GM21717 (cell line): Measurements from ENCODE around the gene TBC1D2B.

Experiments used
- ATAC-seq: cut with Tn5 transposase; IDR thresholded peaks from one replicate; pipeline ENCODE4 v1.9.1; 2021; ENCODE audit warnings: mild to moderate bottlenecking, moderate library complexity; ENCODE audit not compliant: unreplicated experiment

TBC1D2B gene

DNA sequence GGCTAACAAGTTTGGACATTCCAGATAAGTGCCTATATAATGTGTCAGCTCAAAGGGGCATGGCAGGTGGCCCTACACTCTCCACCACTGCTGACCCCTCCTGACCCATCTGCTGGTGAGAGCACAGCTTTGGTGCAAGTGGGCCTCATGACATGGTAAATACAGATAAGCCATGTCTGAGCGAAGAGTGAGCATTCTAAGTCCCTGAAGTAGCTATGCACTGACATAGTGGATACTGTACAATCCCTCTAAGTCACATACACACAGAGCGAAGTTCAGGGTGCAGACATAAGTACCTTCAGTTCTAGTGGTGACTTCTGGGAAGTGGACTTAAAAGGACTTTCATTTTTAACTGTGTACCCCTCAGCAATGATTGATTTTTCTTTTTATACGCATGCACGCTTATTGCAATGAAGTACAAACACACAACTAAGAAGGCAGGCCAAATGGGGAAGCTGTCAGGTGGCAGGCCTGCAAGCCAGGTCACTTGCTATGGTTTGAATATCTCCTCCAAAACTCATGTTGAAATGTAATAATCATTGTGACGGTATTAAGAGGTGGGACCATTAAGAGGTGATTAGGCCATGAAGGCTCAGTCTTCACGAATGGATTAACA, 41.5 kb downstream of the TBC1D2B start:
- no peak for ATAC-seq

DNA sequence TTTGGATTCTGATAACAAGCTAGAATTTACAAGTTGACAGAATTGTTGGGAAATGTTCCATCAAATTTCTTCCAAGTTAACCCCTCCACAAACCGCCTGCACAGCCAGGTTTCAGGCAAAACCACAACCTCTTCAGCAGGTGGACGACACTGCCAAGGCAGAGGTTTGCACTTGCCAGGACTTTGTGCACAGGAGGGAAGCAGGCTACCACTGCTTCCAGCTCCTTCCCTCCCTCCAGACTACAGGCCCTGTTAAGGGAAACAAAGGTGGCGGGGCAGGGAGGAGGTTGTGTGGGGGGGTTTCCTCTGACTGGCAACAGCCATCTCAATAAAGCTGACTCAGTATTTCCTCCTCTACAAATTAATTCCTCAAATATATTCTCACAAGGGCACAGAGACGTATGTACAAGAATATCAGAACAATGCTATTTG, 42.2 kb downstream of the TBC1D2B start:
- no peak for ATAC-seq

DNA sequence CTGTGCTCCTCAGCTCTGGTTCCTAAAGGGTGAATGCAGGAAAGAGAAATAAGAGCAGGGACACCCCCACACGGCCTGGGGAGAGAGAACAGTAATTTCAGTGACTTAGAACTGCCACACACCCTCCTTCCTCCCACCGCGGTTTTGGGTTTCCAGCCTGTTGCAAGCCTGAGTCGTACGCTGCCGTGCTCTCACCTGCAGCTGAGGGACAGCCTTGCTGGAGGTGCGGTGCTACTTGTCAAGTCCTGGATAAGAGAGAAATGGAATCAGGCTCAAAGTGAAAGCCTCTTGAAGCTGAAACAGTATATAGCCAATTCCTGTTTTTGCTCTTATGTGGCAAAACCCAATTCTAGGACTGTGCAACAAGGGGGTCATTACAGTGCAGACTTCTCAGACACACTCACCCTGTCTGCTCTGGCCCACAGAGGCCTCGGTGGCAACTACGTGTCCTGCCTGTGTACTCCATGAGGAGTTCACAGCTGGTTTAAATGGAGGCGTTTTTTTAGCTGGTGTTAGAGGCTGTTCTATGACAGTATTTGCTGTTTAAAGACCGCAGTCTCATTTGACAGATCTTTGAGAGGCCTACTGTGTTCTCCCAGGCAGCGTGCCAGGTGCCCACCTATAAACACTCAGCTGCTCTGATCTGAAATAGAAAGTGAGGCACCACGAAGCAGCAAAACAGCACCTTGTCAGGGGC, 42.9 kb downstream of the TBC1D2B start:
- peak; percentile 65 for ATAC-seq

- no peak for ATAC-seq
Observed at GRCh38 chr15:78033864-78034263, 43.6 kb downstream of the TBC1D2B start.

- ATAC-seq: no peak
Observed at GRCh38 chr15:78032671-78033070, 44.8 kb downstream of the TBC1D2B start.

- ATAC-seq: no peak
Observed at GRCh38 chr15:78024883-78025282, 52.6 kb downstream of the TBC1D2B start.

GRCh38 chr15:78024519-78024870, 53.0 kb downstream of the TBC1D2B start:
- no peak for ATAC-seq

DNA sequence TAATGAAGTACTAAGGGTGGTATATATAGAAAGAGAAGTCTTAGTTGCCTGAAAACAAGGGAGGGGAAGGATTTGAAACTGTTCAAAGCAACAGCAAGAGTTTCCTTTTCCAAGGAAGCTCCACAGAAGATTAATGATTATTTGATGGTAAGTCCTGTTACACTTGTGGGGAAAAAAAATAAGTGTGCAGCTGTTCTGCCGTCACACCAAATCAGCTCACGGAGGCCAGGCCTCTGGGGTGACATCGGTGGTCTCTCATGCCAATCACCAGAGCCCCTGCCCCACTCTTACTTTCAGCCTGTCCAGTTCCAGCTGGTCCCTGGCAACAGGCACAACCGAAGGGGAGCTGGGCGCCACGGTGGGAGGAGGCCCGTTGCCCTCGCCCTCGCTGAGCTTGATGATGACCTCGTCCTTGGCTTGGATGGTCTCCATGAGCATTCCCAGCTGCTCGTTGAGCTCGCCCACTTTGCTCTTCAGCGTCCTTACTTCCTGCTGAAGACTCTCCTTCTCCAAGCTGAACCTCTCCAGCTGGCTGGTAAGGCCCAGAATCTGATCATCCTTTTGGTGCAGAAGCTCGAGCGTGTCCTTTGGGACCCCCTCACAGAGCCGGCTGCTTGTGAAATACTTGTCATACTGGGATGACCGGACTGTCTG, 53.5 kb downstream of the TBC1D2B start:
- no peak for ATAC-seq

GRCh38 chr15:78023081-78023665, 54.3 kb downstream of the TBC1D2B start:
- no peak for ATAC-seq

DNA sequence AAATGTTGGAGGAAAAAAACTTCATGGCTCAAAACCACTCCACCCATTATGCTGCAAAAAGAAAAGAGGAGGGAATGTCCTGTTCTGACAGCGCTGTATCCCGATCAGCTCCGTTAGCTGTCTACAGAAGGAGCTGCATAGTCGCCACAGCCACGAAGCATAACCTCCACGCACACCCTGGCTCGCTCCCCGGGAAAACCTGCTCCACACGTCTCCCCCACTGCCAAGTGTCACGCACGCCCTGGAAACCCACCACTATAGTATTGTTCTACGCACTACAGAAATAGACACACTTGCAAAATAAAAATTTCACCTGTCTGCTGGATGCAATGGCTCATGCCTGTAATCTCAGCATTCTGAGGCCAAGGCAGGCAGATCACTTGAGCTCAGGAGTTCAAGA, 55.8 kb downstream of the TBC1D2B start:
- ATAC-seq: no peak

DNA sequence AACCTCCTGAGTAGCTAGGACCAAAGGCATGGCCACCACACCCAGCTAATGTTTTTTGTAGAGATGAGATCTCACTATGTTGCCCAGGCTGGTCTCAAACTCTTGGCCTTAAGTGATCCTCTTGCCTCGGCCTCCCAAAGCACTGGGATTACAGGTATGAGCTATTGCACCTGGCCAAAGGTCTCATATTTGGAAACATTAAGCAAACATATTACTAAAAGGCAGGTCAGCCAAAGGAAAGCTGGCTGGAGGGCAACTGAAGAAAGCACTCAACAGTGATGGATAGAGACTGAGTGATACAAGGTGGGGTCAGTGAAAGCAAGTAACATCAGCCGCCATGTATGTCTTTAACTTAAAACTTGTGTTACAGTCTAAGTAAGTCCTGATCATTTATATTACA, 57.5 kb downstream of the TBC1D2B start:
- no peak for ATAC-seq

DNA sequence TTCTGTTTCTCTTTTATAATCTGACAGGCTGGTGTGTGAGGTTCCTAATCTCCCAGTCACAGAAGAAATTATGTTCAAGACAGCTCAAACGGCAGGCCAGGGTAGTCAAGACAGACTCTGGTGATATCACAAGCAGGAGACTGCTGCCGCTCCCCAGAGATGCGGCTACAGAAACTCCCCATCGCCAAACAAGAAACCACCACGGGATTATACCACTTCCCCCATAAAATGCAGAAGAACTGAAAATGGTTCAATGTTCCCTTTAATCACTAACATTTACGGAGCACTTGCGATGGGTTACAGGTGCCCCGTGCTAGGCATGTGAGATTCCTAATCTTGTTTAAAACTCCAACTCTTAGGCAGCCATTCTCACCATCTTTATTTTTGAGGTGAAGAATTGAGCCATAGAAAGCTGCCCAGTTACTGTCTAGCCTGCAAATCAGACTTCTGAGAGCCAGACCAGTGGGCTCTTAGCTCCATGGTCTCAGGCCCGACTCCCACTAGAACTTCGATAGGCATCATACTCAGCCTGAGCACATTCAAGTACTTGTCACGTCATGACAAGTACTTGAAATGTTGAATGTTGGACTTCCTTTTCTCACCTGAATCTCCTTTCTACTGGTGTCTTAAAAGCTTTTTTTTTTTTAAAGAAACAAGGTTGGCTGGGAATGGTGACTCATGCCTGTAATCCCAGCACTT, 58.4 kb downstream of the TBC1D2B start:
- no peak for ATAC-seq

- no peak for ATAC-seq
Observed at GRCh38 chr15:78018445-78018844, 59.1 kb downstream of the TBC1D2B start.

- ATAC-seq: no peak
Observed at GRCh38 chr15:78016860-78017259, 60.7 kb downstream of the TBC1D2B start.

GRCh38 chr15:78012643-78013077, 64.9 kb downstream of the TBC1D2B start:
- no peak for ATAC-seq

- no peak for ATAC-seq
Observed at GRCh38 chr15:78010067-78010466, 67.4 kb downstream of the TBC1D2B start.

GRCh38 chr15:78007964-78008886, 69.3 kb downstream of the TBC1D2B start:
- no peak for ATAC-seq

- no peak for ATAC-seq
Observed at GRCh38 chr15:78007211-78007931, 70.1 kb downstream of the TBC1D2B start.

GRCh38 chr15:78006567-78007205, 70.8 kb downstream of the TBC1D2B start:
- no peak for ATAC-seq
